ENCODE results near the gene OR2B2.

OR2B2 gene

DNA sequence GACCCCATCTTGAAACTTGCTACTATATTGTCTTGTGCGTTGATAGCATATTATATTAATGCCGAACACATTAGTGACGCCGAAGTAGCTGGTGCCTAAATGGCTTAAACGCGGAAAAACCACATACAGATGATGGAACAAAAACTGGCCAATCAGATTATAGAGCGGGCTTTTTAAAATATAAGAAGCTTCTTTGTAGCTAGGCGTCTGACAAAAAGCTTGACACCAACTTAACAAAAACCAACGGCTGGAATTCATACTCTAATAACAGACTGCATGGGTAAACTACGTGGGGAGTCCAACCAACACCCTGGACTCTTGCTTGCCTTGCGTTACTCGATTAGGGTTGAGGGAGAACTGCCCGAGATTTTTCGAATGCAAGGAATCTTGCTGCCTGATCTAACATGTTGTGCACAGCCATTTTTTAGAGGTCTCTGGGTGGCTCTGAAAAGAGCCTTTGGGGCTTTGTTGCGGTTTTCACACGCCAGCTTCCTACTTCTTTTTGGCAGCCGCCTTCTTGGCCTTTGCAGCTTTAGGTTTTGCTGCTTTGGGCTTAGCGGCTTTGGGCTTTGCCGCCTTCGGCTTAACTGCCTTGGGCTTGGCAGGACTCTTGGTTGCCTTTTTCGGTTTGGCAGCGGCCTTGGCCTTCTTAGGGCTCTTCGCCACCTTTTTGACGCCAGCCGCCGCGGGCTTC lies 45.7 kb downstream of the OR2B2 start:
- DNase-seq, result peak; percentile 17

DNA sequence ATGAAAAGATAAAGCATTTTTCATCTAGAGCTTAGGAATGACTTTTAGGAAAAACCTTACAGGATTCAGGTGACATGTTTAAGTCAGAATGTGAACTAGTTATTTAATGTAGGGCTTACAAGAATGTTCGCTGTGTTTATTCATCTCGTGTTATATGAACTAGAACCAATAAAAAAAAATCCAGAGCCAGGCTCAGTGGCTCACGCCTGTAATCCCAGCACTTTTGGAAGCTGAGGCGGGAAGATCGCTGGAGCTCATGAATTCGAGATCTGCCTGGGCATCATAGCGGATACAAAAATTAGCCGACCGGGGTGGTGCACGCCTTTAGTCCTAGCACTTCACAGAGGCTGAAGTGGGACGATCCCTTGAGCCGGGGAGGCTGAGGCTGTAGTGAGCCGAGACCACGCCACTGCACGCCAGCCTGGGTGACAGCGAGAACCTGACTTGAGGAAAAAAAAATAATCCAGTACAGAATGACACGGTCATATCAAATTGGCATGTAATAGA lies 46.3 kb downstream of the OR2B2 start:
- peak; percentile 13 for DNase-seq

DNA sequence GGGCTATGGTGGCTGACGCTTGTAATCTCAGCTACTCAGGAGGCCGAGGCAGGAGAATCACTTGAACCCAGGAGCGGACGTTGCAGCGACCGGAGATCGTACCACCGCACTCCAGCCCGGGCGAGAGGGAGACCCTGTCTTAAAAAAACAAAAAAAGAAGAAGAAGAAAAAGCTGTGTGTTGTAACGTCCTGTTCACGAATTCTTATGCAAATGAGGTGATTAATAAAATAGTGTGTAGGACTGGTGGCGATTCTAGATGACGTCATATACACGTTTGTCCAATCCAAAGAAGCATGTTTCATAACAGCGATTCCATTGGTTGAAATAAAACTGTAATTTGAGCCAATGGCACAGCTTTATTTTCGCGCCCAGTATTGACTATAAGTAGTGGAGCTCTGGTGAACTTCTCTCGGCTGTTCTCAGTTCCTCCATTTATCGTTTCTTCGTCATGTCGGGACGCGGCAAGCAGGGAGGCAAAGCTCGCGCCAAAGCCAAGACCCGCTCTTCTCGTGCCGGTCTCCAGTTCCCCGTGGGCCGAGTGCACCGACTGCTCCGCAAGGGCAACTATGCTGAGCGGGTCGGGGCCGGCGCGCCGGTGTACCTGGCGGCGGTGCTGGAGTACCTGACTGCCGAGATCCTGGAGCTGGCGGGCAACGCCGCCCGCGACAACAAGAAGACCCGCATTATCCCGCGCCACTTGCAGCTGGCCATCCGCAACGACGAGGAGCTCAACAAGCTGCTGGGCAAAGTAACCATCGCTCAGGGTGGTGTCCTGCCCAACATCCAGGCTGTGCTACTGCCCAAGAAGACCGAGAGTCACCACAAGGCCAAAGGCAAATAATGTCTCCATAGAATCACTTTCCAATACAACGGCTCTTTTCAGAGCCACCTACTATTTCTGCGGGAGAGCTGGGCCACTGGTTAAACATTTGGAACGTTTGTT lies 47.0 kb downstream of the OR2B2 start:
- DNase-seq, result peak; percentile 52

DNA sequence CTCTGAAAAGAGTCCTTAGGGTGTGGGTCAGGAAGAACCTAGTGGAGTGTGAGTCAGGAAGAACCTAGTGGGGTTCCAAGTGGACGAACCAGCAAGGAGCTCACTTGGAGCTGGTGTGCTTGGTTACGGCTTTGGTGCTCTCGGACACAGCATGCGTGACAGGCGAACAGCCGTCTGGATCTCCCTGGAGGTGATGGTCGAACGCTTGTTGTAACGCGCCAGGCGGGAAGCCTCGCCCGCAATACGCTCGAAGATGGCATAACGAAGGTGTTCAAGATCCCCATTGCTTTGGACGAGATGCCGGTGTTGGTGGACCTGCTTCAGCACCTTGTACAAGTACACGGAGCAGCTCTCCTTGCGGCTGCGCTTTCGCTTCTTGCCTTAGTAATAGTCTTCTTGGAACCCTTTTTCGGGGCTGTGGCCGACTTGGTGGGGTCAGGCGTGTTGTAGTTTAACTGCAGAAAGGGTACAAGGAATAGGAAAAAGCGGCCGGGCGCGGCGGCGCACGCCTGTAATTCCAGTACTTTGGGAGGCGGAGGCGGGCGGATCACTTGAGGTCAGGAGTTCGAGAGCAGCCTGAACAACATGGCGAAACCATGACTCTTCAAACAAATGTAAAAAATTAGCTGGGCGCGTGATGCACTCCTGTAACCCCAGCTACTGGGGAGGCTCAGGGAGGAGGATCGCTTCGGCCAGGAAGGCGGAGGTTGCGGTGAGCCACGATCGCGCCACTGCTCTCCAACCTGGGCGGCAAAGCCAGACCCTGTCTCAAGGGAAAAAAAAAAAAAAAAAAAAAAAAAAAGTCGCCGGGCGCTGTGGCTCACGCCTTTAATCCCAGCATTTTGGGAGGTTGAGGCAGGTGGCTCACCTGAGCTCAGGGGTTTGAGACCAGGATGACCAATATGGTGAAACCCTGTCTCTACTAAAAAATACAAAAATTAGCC lies 48.0 kb downstream of the OR2B2 start:
- DNase-seq, result no peak

DNA sequence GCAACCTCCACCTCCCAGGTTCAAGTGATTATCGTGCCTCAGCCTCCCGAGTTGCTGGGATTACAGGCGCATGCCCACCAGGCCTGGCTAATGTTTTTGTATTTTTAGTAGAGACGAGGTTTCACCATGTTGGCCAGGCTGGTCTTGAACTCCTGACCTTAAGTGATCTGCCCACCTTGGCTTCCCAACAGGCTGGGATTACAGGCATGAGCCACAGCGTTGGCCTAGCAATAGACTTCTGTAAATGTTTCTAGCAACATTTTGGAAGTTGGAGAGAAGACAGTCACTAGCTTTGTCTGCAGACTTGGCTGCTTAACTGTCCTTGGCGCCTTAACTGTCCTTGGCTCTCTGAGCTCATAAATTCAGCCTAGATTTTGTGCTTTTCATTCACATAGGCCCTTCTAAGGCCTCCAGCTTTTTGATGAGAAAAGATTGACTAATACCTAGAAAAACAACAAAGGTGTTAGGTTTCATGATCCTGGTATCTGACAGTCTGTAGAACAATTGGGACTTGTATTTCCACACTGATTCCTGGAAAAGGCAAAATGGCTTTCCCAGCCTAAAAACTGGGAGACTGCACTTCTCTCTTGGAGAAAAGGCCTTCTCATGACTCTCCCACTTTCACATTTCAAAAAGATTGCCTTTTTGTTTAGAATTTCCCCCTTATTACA lies 49.7 kb downstream of the OR2B2 start:
- DNase-seq, result no peak

DNA sequence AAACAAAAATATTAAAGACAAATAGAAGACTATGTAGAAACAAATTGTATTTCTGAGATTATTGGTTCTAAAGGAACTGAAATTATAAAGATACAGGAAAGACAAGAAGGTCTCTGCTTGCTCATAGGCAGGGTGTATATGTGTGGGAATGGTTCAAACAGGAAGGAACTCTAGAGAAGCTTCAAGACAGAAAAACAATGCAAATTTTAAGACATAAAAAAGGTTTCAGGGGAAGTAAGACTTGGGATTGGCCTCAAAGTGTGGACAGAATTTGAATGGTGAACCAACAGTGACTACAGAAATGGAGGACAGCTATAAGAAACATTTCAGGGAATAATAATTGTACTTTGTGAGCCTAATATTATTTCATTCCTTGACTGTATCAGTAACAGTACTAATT lies 50.3 kb downstream of the OR2B2 start:
- DNase-seq, result no peak

DNA sequence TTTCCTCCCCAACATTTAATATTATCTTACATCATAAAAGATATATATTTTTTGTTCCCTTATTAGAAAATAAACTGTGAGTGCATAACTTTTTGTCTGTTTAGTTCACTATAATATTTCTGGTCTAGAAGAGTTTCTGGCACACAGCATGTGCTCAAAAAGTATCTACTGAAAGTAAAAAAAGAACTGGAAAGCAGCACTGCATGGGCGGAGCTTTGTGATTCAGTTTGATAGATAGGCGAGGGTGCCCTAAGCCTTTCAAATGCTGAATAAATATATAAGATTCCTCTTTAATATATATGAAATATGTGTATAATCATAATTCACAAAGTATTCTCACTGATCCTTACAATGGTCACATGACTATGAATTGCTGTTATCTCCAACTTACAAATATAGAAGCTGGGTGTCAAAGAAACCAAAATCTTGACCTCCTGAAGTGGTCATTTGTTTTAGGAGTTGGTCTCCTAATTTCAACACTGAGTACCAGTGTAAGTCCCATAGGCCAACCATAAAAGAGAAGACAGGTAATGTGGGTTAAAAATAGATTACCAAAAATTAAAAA lies 50.8 kb downstream of the OR2B2 start:
- no peak for DNase-seq
